ENCODE data around the gene CYFIP1. TPM values are rescaled to one million over a fixed set of nuclear protein-coding genes. Genes with fewer than 3 reads are reported as not detected.

CYFIP1 gene
- total RNA-seq, 1 donor from 2014 or later = 116 TPM

- Histone ChIP-seq H3K4me2 (ENCODE audit: low read length) (no peak overlapping the region), H3K79me2 (ENCODE audit: insufficient read depth, low read length) (no peaks in the 10 kb centered on the region), H3K36me3 (ENCODE audit: insufficient read depth, low read length) (peaks cover 7% of the 10 kb centered on the region), H3K27me3 (ENCODE audit: insufficient read depth, low read length) (no peaks in the 10 kb centered on the region), H3K4me1 (ENCODE audit: insufficient read depth, low read length) (peaks cover 10% of the 10 kb centered on the region), H3K9ac (ENCODE audit: low read length) (peak overlapping the region; percentile 20), H4K20me1 (ENCODE audit: insufficient read depth, low read length) (peaks cover 5% of the 10 kb centered on the region), H2AFZ (ENCODE audit: low read depth, low read length) (no peak overlapping the region), H3K27ac (ENCODE audit: low read depth, low read length) (no peak overlapping the region), H3K4me3 (ENCODE audit: insufficient read depth, low read depth, low read length) (no peak overlapping the region), H3K9me3 (ENCODE audit: insufficient read depth, low read depth, low read length) (no peaks in the 10 kb centered on the region)
- peak; percentile 9 for DNase-seq (ENCODE audit: low read depth)
- H3K36me3 Mint-ChIP-seq (ENCODE audit: low read depth, unreplicated experiment) = peaks cover 26% of the 10 kb centered on the region
- TF ChIP-seq EZH2 (IDR thresholded peaks at IDR 0.05; ENCODE audit: insufficient read depth, low read length) (no peak), CTCF (IDR thresholded peaks at IDR 0.05; ENCODE audit: insufficient read depth, low read depth, low read length) (no peak)
- H3K27me3 Mint-ChIP-seq (ENCODE audit: low read depth, unreplicated experiment) = no peaks in the 10 kb centered on the region
- no peak for FAIRE-seq
- H3K4me3 Mint-ChIP-seq (ENCODE audit: unreplicated experiment) = no peak overlapping the region
- peaks cover 1% of the 10 kb centered on the region for H3K9me3 Mint-ChIP-seq (ENCODE audit: unreplicated experiment)
- H3K27ac Mint-ChIP-seq (ENCODE audit: unreplicated experiment) = no peak overlapping the region
- H3K4me1 Mint-ChIP-seq (ENCODE audit: low read depth, unreplicated experiment) = peaks cover 6% of the 10 kb centered on the region
These were observed 84.5 kb downstream of the CYFIP1 start for GRCh38 chr15:22895465-22896190.

GRCh38 chr15:22893881-22894280, 86.3 kb downstream of the CYFIP1 start:
- no peak overlapping the region for H2AFZ ChIP-seq (ENCODE audit: low read depth, low read length)
- Mint-ChIP-seq H3K9me3 (ENCODE audit: unreplicated experiment) (no peaks in the 10 kb centered on the region), H3K27ac (ENCODE audit: unreplicated experiment) (no peak overlapping the region), H3K36me3 (ENCODE audit: low read depth, unreplicated experiment) (peaks cover 15% of the 10 kb centered on the region), H3K4me1 (ENCODE audit: low read depth, unreplicated experiment) (peaks cover 9% of the 10 kb centered on the region), H3K27me3 (ENCODE audit: low read depth, unreplicated experiment) (no peaks in the 10 kb centered on the region), H3K4me3 (ENCODE audit: unreplicated experiment) (no peak overlapping the region)
- H3K36me3 ChIP-seq (ENCODE audit: insufficient read depth, low read length) = peaks cover 4% of the 10 kb centered on the region
- no peak for TF ChIP-seq EZH2 (IDR thresholded peaks at IDR 0.05; ENCODE audit: insufficient read depth, low read length)
- TF ChIP-seq CTCF (IDR thresholded peaks at IDR 0.05; ENCODE audit: insufficient read depth, low read depth, low read length) = no peak
- H3K9me3 ChIP-seq (ENCODE audit: insufficient read depth, low read depth, low read length) = no peaks in the 10 kb centered on the region
- no peaks in the 10 kb centered on the region for H3K27me3 ChIP-seq (ENCODE audit: insufficient read depth, low read length)
- no peak overlapping the region for H3K27ac ChIP-seq (ENCODE audit: low read depth, low read length)
- no peak for FAIRE-seq
- no peak for DNase-seq (ENCODE audit: low read depth)
- H3K4me3 ChIP-seq (ENCODE audit: insufficient read depth, low read depth, low read length) = no peak overlapping the region
- peaks cover 5% of the 10 kb centered on the region for H4K20me1 ChIP-seq (ENCODE audit: insufficient read depth, low read length)
- H3K4me1 ChIP-seq (ENCODE audit: insufficient read depth, low read length) = peaks cover 10% of the 10 kb centered on the region
- H3K79me2 ChIP-seq (ENCODE audit: insufficient read depth, low read length) = no peaks in the 10 kb centered on the region
- H3K4me2 ChIP-seq (ENCODE audit: low read length) = no peak overlapping the region
- H3K9ac ChIP-seq (ENCODE audit: low read length) = no peak overlapping the region

- Histone ChIP-seq H3K27ac (ENCODE audit: low read depth, low read length) (no peak overlapping the region), H3K4me1 (ENCODE audit: insufficient read depth, low read length) (peaks cover 13% of the 10 kb centered on the region), H2AFZ (ENCODE audit: low read depth, low read length) (no peak overlapping the region), H3K27me3 (ENCODE audit: insufficient read depth, low read length) (no peaks in the 10 kb centered on the region), H3K36me3 (ENCODE audit: insufficient read depth, low read length) (peaks cover 4% of the 10 kb centered on the region), H3K4me3 (ENCODE audit: insufficient read depth, low read depth, low read length) (no peak overlapping the region), H4K20me1 (ENCODE audit: insufficient read depth, low read length) (peaks cover 5% of the 10 kb centered on the region), H3K79me2 (ENCODE audit: insufficient read depth, low read length) (no peaks in the 10 kb centered on the region), H3K9me3 (ENCODE audit: insufficient read depth, low read depth, low read length) (no peaks in the 10 kb centered on the region), H3K4me2 (ENCODE audit: low read length) (no peak overlapping the region), H3K9ac (ENCODE audit: low read length) (no peak overlapping the region)
- Mint-ChIP-seq H3K4me3 (ENCODE audit: unreplicated experiment) (no peak overlapping the region), H3K27me3 (ENCODE audit: low read depth, unreplicated experiment) (no peaks in the 10 kb centered on the region), H3K4me1 (ENCODE audit: low read depth, unreplicated experiment) (peaks cover 12% of the 10 kb centered on the region), H3K36me3 (ENCODE audit: low read depth, unreplicated experiment) (peaks cover 15% of the 10 kb centered on the region), H3K27ac (ENCODE audit: unreplicated experiment) (no peak overlapping the region), H3K9me3 (ENCODE audit: unreplicated experiment) (no peaks in the 10 kb centered on the region)
- TF ChIP-seq EZH2 (IDR thresholded peaks at IDR 0.05; ENCODE audit: insufficient read depth, low read length) = no peak
- TF ChIP-seq CTCF (IDR thresholded peaks at IDR 0.05; ENCODE audit: insufficient read depth, low read depth, low read length) = no peak
- DNase-seq (ENCODE audit: low read depth) (no peak), FAIRE-seq (no peak)
These were observed 87.1 kb downstream of the CYFIP1 start for GRCh38 chr15:22893081-22893480.

Measured in astrocyte (in vitro differentiated cells and primary cell).